HG03196 (cell line): ENCODE measurements around the gene SLC39A11.
"Not testable (repeated sequence)": the region's sequence is repeated elsewhere in the genome, so short reads cannot be mapped to it uniquely, and the experiment has no call there.

Source experiments
- ATAC-seq: cut with Tn5 transposase; IDR thresholded peaks from one replicate; pipeline ENCODE4 v1.9.1; 2021; ENCODE audit not compliant: unreplicated experiment

The SLC39A11 gene

GRCh38 chr17:72928454-72929136 is 163.9 kb downstream of the SLC39A11 start:
- no peak for ATAC-seq

DNA sequence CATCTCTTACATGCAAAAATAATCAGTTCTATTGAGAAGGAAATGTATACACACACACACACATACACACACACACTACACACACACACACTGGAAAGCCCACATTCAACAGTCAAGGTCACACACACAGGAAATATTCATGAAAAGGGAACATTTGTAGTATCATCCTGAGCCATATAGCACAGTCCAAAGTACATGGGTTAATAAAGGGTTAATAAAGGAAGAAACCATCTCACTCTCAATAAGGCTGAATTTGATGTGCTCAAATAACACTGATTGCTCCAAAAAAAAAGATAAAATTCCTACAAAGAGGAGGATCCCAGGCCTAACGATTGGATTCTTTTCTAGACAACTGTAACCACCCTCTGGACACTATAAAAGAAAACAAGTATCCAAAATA is 164.7 kb downstream of the SLC39A11 start:
- ATAC-seq = no peak

DNA sequence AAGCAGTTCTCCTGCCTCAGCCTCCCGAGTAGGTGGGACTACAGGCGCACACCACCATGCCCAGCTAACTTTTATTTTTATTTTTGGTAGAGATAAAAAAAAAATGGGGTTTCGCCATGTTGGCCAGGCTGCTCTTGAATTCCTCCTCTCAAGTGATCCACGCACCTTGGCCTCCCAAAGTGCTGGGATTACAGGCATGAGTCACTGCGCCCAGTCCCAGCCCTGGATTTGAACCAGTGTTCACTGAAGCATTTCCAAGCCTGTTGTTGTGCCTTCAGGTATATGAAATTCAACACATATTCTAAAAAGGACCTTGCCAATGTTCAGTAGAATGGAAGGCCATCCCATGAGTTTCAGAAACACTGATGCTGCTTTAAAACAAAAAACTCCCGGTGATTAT is 165.3 kb downstream of the SLC39A11 start:
- ATAC-seq = no peak

DNA sequence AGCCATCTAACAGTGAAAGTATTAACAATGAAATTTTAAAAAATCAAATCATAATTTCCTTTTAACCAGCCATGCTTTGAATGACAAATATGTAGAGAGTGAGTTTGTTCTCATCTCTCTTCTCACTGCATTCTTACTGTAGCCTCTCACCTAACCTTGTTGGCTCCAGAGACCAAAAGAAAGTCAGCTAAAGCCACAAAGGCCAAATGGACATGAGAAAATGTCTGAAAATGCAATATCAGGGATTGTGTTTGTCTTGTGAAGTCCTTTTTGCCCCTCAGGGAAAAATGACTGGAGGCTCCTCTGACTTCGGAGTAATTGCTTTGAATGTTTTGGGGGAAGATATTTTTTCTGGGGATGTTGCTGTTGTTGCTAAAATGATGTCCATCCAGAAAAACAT is 166.3 kb downstream of the SLC39A11 start:
- no peak for ATAC-seq

DNA sequence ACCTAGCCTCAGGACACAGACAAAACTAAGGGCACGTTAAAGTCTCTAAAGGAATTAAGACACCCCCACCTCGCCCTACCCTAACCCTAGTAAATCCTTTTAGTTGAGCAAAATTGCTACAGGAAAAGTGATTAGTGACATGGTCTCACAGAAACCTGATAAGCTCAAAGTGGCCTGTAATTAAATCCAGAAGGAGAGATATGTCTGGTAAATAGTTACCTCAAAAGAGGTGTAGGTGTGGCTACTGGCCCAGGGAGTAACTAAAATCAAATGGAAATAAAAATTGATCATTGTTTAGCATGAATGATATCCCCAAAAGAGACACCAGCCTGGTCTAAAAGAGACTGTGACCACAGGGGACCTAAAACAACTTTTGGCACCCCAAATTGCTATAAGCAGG is 168.3 kb downstream of the SLC39A11 start:
- ATAC-seq = no peak

- ATAC-seq = no peak
These were observed 170.3 kb downstream of the SLC39A11 start for GRCh38 chr17:72922219-72922618.

DNA sequence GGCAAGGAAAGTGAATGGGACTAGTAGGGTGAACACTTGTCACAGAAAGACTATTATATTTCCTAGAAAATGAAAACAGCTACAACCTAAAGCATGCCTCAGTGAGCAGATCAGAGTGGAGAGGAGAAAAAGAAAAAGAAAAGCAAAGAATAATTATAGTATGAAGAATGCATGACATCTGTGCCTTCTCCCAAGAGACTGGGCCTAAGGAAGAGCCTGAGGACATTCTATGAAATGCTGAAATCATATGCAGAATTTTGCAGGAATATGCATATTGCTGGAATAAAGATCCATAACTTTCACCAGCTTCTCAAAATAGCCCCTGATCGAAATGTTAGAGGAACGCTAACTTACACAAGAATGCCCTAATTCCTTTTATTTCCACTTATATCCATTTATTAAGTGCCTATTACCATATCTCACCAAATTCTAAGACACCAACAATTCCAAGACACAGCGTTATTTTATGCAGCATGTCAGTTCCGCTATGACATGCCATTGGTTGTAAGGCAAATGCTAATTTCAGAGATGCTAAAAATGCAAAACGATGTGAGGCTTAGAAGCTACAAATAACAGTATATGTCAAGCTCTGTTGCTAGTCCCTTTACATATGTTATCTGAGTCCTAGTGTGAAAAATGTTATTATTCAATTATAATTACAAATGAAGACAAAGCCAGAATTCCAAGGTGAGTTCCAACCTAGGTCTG is 171.0 kb downstream of the SLC39A11 start:
- no peak for ATAC-seq

- ATAC-seq = no peak
These were observed 172.0 kb downstream of the SLC39A11 start for GRCh38 chr17:72920513-72920912.

GRCh38 chr17:72916991-72917390 is 175.5 kb downstream of the SLC39A11 start:
- ATAC-seq = no peak

- no peak for ATAC-seq
These were observed 176.8 kb downstream of the SLC39A11 start for GRCh38 chr17:72915625-72916081.

DNA sequence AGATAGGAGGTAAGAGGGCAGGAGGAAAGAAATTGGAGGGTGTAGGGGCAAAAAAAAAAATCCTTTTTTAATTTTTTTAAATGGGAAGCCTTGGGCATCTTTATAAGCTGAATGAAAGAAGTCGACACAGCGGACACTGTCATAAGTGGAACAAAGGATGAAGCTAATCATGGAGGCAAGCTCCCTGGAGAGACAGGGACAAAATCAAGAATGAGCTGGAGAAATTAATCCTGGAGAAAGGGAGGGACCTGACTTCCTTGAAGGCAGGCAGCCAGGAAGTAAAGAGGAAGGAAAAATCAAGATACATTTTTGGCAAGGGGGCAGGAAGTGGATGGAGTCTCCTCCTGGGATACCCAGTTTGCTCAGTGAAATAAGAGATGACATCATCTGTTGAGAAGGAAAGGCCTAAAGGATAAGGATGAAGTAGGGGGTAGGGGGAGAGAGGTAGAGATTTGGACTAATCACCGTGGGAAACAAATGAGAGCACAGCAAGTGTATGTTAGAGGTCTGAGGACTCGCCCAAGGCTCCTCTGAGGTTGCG is 179.3 kb downstream of the SLC39A11 start:
- no peak for ATAC-seq

GRCh38 chr17:72906306-72906705 is 186.2 kb downstream of the SLC39A11 start:
- no peak for ATAC-seq

DNA sequence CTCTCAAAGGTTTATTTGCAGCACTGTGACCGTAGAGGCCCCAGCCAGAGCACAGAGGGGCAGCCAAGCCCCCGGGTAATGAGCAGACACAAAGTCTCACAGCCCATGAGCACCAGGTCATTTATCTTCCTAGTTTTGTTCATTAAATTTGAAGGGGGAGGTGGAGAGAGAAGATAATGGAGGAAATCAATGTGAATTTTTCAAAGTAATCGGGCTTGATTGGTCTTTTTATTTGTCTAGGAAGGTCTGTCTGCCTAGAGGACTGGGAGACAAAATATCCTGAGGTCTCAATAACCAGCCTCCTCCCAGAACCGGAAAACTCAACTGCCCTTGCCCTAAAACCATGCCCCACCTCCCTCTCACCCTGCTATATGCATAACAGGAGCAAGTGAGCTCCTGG is 189.0 kb downstream of the SLC39A11 start:
- no peak for ATAC-seq

DNA sequence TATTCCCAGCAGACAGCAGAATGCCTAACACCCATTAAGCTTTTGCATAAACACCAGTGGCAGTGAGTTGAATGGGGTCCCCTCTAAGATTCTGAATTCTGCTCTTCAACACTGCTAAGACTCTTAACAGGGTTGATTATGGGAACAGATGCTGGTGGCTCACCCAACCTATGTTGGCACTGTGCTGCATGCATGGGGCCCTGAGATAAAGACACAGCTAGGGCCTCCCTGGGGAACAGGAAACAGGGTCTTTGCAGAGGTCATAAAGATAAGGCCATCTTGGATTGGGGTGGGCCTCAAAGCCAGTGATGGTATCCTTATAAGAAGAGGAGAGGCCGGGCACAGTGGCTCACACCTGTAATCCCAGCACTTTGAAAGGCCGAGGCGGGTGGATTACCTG is 190.8 kb downstream of the SLC39A11 start:
- ATAC-seq = no peak

DNA sequence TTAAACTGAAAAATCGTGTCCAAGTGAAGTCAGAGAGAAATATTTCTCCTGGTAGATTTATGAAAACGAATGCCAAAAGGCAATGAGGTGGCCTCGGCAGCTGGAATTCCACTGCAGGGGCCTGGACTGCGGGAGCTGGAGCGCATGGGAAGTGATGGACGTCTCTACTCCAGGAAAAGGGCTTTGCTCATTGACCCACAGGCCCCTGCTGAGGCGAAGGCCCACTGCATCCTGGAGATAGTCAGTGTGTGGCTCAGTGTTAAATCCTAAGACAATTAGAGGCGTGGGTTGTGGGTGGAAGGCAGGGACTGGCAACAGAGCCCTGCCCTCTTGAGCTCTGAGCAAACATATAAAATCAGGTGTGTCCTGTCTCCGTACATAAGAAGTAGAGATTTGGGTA is 191.4 kb downstream of the SLC39A11 start:
- no peak for ATAC-seq

- no peak for ATAC-seq
These were observed 191.9 kb downstream of the SLC39A11 start for GRCh38 chr17:72900654-72900971.

DNA sequence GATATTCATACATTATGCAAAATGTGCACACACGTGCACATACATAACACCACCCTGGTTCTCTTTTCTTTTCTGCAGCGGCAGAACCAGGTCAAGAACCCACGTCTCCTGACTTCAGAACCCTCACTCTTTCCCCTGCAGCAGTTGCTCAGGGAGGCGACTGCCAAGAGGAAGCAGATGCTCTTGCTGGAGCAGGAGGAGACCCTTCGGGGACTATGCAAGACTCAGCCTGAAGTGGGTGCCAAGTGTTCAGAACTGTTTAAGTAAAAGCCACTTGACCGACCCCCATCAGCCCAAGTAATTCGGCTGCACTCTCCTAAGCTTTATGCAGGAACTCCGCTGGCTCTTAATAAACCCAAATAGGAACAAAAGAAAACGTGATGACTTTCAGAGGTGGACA is 193.8 kb downstream of the SLC39A11 start:
- ATAC-seq = no peak

- not testable (repeated sequence) for ATAC-seq
These were observed 196.2 kb downstream of the SLC39A11 start for GRCh38 chr17:72896288-72896687.

DNA sequence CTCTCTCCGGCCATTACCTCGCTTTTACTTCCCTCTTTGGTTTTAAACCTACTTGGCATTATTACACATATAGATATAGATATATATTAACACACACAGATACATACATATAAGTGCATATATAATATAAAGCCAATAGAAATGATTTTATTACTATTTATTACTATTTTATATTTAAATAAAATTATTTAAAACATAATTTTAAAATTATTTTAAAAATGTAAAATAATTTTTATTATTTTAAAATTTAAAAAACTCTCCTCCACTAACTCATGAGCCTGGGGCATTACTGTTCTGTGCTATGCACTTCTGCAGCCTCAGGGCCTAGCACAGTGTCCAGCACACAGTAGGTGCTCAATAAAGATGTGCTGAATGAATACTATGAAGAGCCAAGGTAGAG is 200.9 kb downstream of the SLC39A11 start:
- ATAC-seq = no peak

GRCh38 chr17:72890711-72891110 is 201.8 kb downstream of the SLC39A11 start:
- no peak for ATAC-seq

DNA sequence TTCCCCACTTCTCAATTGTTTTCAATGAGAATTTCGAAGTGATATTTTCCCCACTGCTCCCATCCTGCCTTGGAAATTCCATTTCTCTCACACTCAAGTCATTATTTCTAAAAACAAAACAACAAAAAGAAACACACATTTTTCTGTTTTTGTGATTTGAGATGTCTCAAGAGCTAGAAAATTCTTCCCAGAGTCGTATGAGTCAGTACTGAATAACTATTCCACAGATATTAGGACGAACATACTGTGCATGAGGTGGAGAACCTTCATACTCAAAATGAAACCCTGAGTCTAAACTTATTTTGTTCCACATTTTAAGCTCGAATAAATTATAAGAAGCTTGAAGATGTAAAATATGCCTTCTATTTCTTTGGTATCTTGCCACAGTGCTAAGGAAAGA is 204.6 kb downstream of the SLC39A11 start:
- ATAC-seq = no peak

GRCh38 chr17:72887322-72887721 is 205.2 kb downstream of the SLC39A11 start:
- no peak for ATAC-seq

DNA sequence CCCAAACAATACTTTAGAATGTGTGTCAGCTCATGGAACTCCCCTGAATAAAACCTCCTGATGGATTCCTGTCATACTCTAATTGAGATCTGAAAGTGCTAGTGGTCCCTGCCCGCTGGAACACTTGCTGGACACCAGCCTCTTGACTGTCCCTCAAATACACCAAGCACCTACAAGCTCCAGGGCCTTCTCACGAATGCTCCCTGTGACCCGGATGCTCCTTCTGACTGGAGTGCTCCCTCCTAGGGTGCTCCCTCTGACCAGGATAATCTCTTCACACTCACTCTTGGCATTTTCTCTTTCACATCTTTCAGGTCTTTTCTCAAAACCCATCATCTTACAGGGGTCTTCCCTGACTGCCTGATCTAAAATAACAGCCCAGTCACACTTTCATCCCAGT is 205.9 kb downstream of the SLC39A11 start:
- ATAC-seq = no peak
